Ovary (tissue), 9 donors: ENCODE data around the gene PEA15. TPM values are rescaled to one million over a fixed set of nuclear protein-coding genes. Genes with fewer than 3 reads are reported as not detected.

Source experiments
- DNase-seq, 5 donors: peaks; one replicate each; pipeline ENCODE4 v3.0.0-alpha.2; 2019 to 2020
- H3K27ac ChIP-seq, 2 donors: fragments of 200-600 bp; one replicate each; pipeline versions ENCODE4 v1.5.1 to v1.8.0; 2019 to 2022
- H3K27me3 ChIP-seq: fragments of 200-600 bp; one replicate; pipeline ENCODE4 v1.8.0; 2022
- H3K36me3 ChIP-seq: fragments of 200-600 bp; sonication (generic); one replicate; pipeline ENCODE4 v1.5.1; 2019
- H3K4me1 ChIP-seq: one replicate; pipeline ENCODE4 v1.8.1; 2013; ENCODE audit warnings: mild to moderate bottlenecking, moderate library complexity; ENCODE audit not compliant: insufficient read depth
- H3K4me3 ChIP-seq: fragments of 200-600 bp; sonication (generic); one replicate; pipeline ENCODE4 v1.5.1; 2017
- H3K9me3 ChIP-seq, 2 donors: fragments of 200-600 bp in 1 of 2; sonication (generic) in 1 of 2; one replicate each; pipeline versions ENCODE4 v1.5.1 to v1.8.1; 2013 to 2019; ENCODE audit warnings: mild to moderate bottlenecking in 1 of 2, moderate library complexity in 1 of 2
- EP300 ChIP-seq: sonication (generic); formaldehyde crosslinking; IDR thresholded peaks from one replicate; pipeline ENCODE4 v1.6.1; 2017; ENCODE audit warnings: antibody characterized with exemption
- POLR2A ChIP-seq: fragments of 450-650 bp; IDR thresholded peaks from one replicate; pipeline ENCODE4 v1.6.1; 2017; ENCODE audit warnings: antibody characterized with exemption, mild to moderate bottlenecking, moderate library complexity
- WGBS, 3 donors: extraction: QIAGEN DNeasy Blood & Tissue Kit in 1 of 3; methylation state at CpG; one replicate each; pipeline versions ENCODE4 v1.1.5 to v1.1.7; 2013 to 2017; 5-methylcytosine and 5-hydroxymethylcytosine counted together
- intact Hi-C, 4 donors: fragments of 100-400 bp; cut with DNase I; formaldehyde crosslinking; loops; one replicate each; pipeline versions ENCODE4 v1.11.0 to v1.15.1; 2022 to 2023
- polyA plus RNA-seq, 2 donors: library from polyadenylated mRNA; stranded (reverse); fragments of 200-250 nt in 1 of 2; fragments of 350-450 nt in 1 of 2; fragmentation: Illumina TruSeq in 1 of 2; extraction: RNeasy Lipid Tissue Mini Kit (QIAGEN cat#74804) in 1 of 2; gene quantifications; one replicate each; pipeline ENCODE4 v1.2.3, GENCODE V29; 2013 to 2014
- total RNA-seq, 7 donors: library from RNA; depleted of rRNA in 2 of 7; stranded (reverse); fragments of >200 nt in 2 of 7; fragmentation: NEBNext Ultra II Directional in 3 of 7; extraction: Animal tissue kit (Norgen Biotek cat#: 25700) in 3 of 7; gene quantifications; one replicate each; pipeline versions ENCODE4 v1.1.0 to v1.2.4, GENCODE V29; 2016 to 2023
- TF ChIP-seq, protein P1 (sequence below), 3 donors: fragments of 450-650 bp in 2 of 3; fragments of 200-600 bp in 1 of 3; IDR thresholded peaks; one replicate each; pipeline versions ENCODE4 v1.5.1 to v1.8.0; 2016 to 2022; ENCODE audit warnings: antibody characterized with exemption in 3 of 3, mild to moderate bottlenecking in 1 of 3
- donor health status: DM: no; HTN: no; CAD: no; lungs with moderate emphysema.
- donor health status: DM: no; HTN: no; CAD: no.
- donor health status: Bipolar disorder and iron deficiency.
- donor health status: DM: yes; HTN: yes; CAD: no.
- donor health status: DM: no; HTN: no; CAD: no.
- donor health status: DM: yes; HTN: yes; CAD: no.

The PEA15 gene
- total and polyA plus RNA-seq, 9 donors, result 38.4 to 530 (median 135) TPM

DNA sequence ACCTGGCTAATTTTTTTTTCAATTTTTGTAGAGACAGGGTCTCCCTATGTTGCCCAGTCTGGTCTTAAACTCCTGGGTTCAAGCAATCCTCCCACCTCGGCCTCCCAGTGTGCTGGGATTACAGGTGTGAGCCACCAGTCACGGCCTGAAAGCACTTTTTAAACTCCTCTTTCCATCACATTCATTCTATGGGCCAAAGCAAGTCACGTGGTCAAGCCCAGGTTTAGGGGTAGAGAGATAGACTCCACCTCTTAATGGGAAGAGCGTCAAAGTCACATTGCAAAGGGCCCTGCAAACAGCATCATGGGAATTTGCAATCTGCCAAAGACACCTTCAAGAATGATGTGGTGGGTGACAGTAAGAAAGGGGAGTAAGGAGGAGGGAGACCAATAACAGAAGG is 46.6 kb upstream of the PEA15 start:
- Histone ChIP-seq H3K27me3 (no peaks in the 10 kb centered on the region), H3K4me3 (no peak overlapping the region), H3K36me3 (no peaks in the 10 kb centered on the region), H3K4me1 (no peaks in the 10 kb centered on the region), H3K27ac (no peak overlapping the region), H3K9me3 (no peaks in the 10 kb centered on the region)
- WGBS, 3 donors, result 84 to 90% (median 89%) methylated on average over 4 of the region's 4 CpGs
- intact Hi-C loops, result no loop called here
- TF ChIP-seq EP300, result no peak
- TF ChIP-seq, protein P1, sequence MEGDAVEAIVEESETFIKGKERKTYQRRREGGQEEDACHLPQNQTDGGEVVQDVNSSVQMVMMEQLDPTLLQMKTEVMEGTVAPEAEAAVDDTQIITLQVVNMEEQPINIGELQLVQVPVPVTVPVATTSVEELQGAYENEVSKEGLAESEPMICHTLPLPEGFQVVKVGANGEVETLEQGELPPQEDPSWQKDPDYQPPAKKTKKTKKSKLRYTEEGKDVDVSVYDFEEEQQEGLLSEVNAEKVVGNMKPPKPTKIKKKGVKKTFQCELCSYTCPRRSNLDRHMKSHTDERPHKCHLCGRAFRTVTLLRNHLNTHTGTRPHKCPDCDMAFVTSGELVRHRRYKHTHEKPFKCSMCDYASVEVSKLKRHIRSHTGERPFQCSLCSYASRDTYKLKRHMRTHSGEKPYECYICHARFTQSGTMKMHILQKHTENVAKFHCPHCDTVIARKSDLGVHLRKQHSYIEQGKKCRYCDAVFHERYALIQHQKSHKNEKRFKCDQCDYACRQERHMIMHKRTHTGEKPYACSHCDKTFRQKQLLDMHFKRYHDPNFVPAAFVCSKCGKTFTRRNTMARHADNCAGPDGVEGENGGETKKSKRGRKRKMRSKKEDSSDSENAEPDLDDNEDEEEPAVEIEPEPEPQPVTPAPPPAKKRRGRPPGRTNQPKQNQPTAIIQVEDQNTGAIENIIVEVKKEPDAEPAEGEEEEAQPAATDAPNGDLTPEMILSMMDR (IDR thresholded peaks at IDR 0.05), result no peak
- TF ChIP-seq POLR2A, result no peak
- DNase-seq, result no peak

DNA sequence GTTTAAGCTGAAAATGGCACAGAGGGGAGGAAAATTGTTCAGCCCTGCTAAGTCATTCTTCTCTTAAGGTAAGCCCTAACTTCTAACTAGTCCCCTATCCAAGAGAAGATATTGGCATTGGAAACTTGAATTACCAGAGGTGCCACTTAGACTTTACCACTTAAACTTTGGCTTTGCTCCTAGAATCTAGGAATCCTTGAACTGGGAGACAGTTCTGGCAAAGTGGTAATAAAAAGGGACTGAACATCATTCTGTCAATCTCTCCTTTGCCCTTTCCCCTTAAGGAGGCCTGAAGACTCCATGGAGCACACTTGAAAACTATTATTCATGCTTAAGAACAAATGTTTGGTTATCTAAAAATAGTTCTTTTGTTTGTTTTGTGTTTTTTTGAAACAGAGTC is 45.3 kb upstream of the PEA15 start:
- H3K27me3 ChIP-seq, result no peaks in the 10 kb centered on the region
- TF ChIP-seq, protein P1 (IDR thresholded peaks at IDR 0.05), result no peak
- TF ChIP-seq POLR2A (no peak), EP300 (no peak)
- H3K27ac ChIP-seq, result no peak overlapping the region
- no peaks in the 10 kb centered on the region for H3K4me1 ChIP-seq
- DNase-seq, result no peak
- H3K4me3 ChIP-seq, result no peak overlapping the region
- H3K36me3 ChIP-seq, result no peaks in the 10 kb centered on the region
- intact Hi-C loops, result no loop called here
- H3K9me3 ChIP-seq, result no peaks in the 10 kb centered on the region

DNA sequence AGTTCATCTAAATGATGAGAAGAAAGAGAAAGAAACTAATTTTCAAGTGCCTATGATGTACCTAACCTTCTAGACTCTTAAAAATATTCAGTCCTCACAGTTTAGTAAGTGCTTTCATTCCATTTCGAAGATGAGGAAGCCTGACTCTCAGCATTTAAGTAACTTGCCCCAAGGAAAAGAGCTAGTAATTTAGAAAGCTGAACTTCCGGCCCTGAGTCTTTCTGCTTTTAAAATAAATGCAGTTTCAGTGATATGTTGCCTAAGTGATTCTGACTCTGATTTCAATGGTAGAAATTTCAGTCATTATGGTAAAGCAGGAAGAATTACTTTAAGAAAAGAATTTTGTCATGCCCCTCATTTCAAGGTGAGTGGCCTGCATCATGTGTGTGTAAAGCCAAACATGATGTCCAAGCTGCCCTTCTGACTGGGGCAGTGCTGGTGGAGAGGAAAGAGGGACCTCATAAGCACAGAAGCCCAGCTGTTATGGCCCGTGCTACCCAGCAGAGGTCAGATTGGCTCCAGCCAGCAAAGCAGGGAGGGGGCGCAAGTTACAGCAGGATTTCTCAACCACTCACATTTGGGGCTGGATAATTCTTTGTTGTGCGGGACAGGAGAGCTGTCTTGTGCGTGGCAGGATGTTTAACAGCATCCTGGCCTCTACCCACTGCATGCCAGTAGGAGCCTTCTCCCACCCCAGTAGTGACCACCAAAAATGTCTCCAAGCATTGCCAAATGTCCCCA is 43.0 kb upstream of the PEA15 start:
- peak in 1 of 5 donors; percentile 42 for DNase-seq
- Histone ChIP-seq H3K36me3 (no peaks in the 10 kb centered on the region), H3K27ac (no peak overlapping the region), H3K4me3 (no peak overlapping the region), H3K27me3 (no peaks in the 10 kb centered on the region), H3K4me1 (no peaks in the 10 kb centered on the region), H3K9me3 (no peaks in the 10 kb centered on the region)
- intact Hi-C loops, result no loop called here
- no peak for TF ChIP-seq EP300
- TF ChIP-seq POLR2A, result no peak
- TF ChIP-seq, protein P1 (IDR thresholded peaks at IDR 0.05), result no peak
- WGBS, 3 donors, result 59 to 66% (median 62%) methylated on average over 6 of the region's 6 CpGs

DNA sequence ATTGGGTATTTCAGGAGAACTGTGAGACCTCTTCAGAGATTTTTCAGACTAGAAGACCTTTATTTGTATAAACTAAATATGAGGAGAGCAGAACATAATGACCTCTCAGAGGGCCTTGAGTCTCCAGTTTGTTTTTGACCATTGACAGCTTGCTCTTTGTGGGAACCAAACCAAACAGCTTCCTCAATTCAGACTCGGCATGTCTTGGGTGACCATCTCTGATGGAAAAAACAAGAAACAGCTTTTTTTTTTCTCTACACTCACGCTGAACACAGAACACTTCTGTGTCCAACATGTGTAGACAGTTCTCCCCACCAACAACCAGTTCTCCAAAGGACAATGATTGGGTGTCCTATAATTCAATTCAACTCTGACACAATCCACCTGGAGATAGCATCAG is 42.3 kb upstream of the PEA15 start:
- Histone ChIP-seq H3K4me1 (no peaks in the 10 kb centered on the region), H3K9me3 (no peaks in the 10 kb centered on the region), H3K36me3 (no peaks in the 10 kb centered on the region), H3K4me3 (no peak overlapping the region), H3K27ac (no peak overlapping the region), H3K27me3 (no peaks in the 10 kb centered on the region)
- DNase-seq, result no peak
- TF ChIP-seq, protein P1 (IDR thresholded peaks at IDR 0.05), result no peak
- TF ChIP-seq POLR2A, result no peak
- no peak for TF ChIP-seq EP300
- intact Hi-C loops, result no loop called here
- 63 to 66% (median 63%) methylated on average over 2 of the region's 2 CpGs for WGBS, 3 donors
